CD14-positive monocyte (primary cell): ENCODE results near the gene PAQR5. TPM values are rescaled to one million over a fixed set of nuclear protein-coding genes. Genes with fewer than 3 reads are reported as not detected.
"Not testable (repeated sequence)": the region's sequence is repeated elsewhere in the genome, so short reads cannot be mapped to it uniquely, and the experiment has no call there.

Experiments
- DNase-seq, 3 donors: peaks; one replicate each; pipeline ENCODE4 v3.0.0-alpha.2; 2011 to 2022
- H2AFZ ChIP-seq: 2 replicates; pipeline ENCODE4 v1.6.0; 2012; ENCODE audit warnings: mild to moderate bottlenecking, low read depth, low read length, inconsistent platforms; ENCODE audit not compliant: insufficient read depth, poor library complexity, severe bottlenecking
- H3K27ac ChIP-seq, 2 donors: 1 replicate in 1 of 2; 2 replicates in 1 of 2; pipeline ENCODE4 v1.5.1; 2012 to 2013; ENCODE audit warnings: low read length in 2 of 2, control low read depth in 1 of 2, inconsistent platforms in 1 of 2, low read depth in 1 of 2, mild to moderate bottlenecking in 1 of 2
- H3K27me3 ChIP-seq, 2 donors: one replicate each; pipeline versions ENCODE4 v1.6.0 to v1.6.1; 2011 to 2013; ENCODE audit warnings: low read length in 2 of 2; ENCODE audit not compliant: control insufficient read depth in 2 of 2, insufficient read depth in 2 of 2
- H3K36me3 ChIP-seq, 2 donors: replicated peaks in 1 of 2; 1 replicate in 1 of 2; 2 replicates in 1 of 2; pipeline versions ENCODE4 v1.5.1 to v1.6.1; 2012 to 2013; ENCODE audit warnings: low read length in 2 of 2, control low read depth in 1 of 2, inconsistent platforms in 1 of 2, mild to moderate bottlenecking in 1 of 2; ENCODE audit not compliant: insufficient read depth in 2 of 2, control insufficient read depth in 1 of 2
- H3K4me1 ChIP-seq, 2 donors: 1 replicate in 1 of 2; 2 replicates in 1 of 2; pipeline versions ENCODE4 v1.5.1 to v1.6.1; 2012 to 2013; ENCODE audit warnings: low read length in 2 of 2, control low read depth in 1 of 2, inconsistent platforms in 1 of 2, mild to moderate bottlenecking in 1 of 2, moderate library complexity in 1 of 2; ENCODE audit not compliant: insufficient read depth in 2 of 2, control insufficient read depth in 1 of 2
- H3K4me2 ChIP-seq: replicated peaks from 2 replicates; pipeline ENCODE3; 2012; ENCODE audit warnings: low read length, moderate library complexity, mild to moderate bottlenecking; ENCODE audit not compliant: poor library complexity, severe bottlenecking; ENCODE audit errors: extremely low read depth
- H3K4me3 ChIP-seq, 3 experiments: fragments of 200-600 bp in 1 of 3; sonication (generic) in 1 of 3; replicated peaks in 1 of 3; 1 replicate in 2 of 3; 2 replicates in 1 of 3; pipeline ENCODE4 v1.5.1; 2011 to 2013; ENCODE audit warnings: low read length in 3 of 3, mild to moderate bottlenecking in 3 of 3, control low read depth in 2 of 3, low read depth in 2 of 3, inconsistent platforms in 1 of 3, moderate library complexity in 1 of 3
- H3K79me2 ChIP-seq: 2 replicates; pipeline ENCODE4 v1.6.0; 2012; ENCODE audit warnings: mild to moderate bottlenecking, control low read depth, inconsistent platforms, low read length, moderate library complexity; ENCODE audit not compliant: insufficient read depth
- H3K9ac ChIP-seq: 2 replicates; pipeline ENCODE4 v1.6.0; 2017; ENCODE audit warnings: low read length, mild to moderate bottlenecking; ENCODE audit not compliant: insufficient read depth, poor library complexity, severe bottlenecking
- H3K9me3 ChIP-seq, 2 donors: replicated peaks in 1 of 2; 1 replicate in 1 of 2; 2 replicates in 1 of 2; pipeline versions ENCODE4 v1.5.1 to v1.6.1; 2012 to 2013; ENCODE audit warnings: low read length in 2 of 2, control low read depth in 1 of 2; ENCODE audit not compliant: control insufficient read depth in 1 of 2, insufficient read depth in 1 of 2
- H4K20me1 ChIP-seq: 2 replicates; pipeline ENCODE4 v1.6.0; 2012; ENCODE audit warnings: mild to moderate bottlenecking, low read length, control low read depth, moderate library complexity; ENCODE audit not compliant: insufficient read depth
- H3K27ac Mint-ChIP-seq, 7 donors: one replicate each; pipeline ENCODE4 v1.8.0; 2020; ENCODE audit warnings: mild to moderate bottlenecking in 7 of 7, mixed read lengths in 7 of 7, moderate library complexity in 6 of 7, inconsistent platforms in 2 of 7
- H3K27me3 Mint-ChIP-seq, 3 donors: one replicate each; pipeline ENCODE4 v1.8.0; 2021 to 2022; ENCODE audit warnings: low read depth in 3 of 3, mild to moderate bottlenecking in 3 of 3, mixed read lengths in 3 of 3, moderate library complexity in 3 of 3, inconsistent platforms in 1 of 3
- H3K36me3 Mint-ChIP-seq, 2 donors: one replicate each; pipeline ENCODE4 v1.8.0; 2020; ENCODE audit warnings: mixed read lengths in 2 of 2, inconsistent platforms in 1 of 2, mild to moderate bottlenecking in 1 of 2
- H3K4me1 Mint-ChIP-seq: one replicate; pipeline ENCODE4 v1.8.0; 2020; ENCODE audit warnings: mild to moderate bottlenecking, mixed read lengths
- H3K4me3 Mint-ChIP-seq, 2 donors: one replicate each; pipeline ENCODE4 v1.8.0; 2020; ENCODE audit warnings: mild to moderate bottlenecking in 2 of 2, mixed read lengths in 2 of 2, moderate library complexity in 1 of 2
- H3K9me3 Mint-ChIP-seq, 7 donors: one replicate each; pipeline ENCODE4 v1.8.0; 2020 to 2022; ENCODE audit warnings: mixed read lengths in 7 of 7, mild to moderate bottlenecking in 6 of 7, moderate library complexity in 6 of 7, inconsistent platforms in 2 of 7
- CTCF ChIP-seq: fragments of 200-600 bp; IDR thresholded peaks from one replicate; pipeline ENCODE4 v1.8.0; 2022; ENCODE audit warnings: antibody characterized with exemption, mild to moderate bottlenecking
- WGBS: methylation state at CpG from one replicate; pipeline ENCODE4 v1.1.5; 2013; ENCODE audit warnings: missing lambda C conversion rate; ENCODE audit not compliant: insufficient coverage; 5-methylcytosine and 5-hydroxymethylcytosine counted together
- intact Hi-C, 2 donors: fragments of 100-400 bp; cut with micrococcal nuclease; formaldehyde crosslinking; loops; one replicate each; pipeline versions ENCODE4 v1.15.0 to v1.15.1; 2023
- polyA plus RNA-seq, 3 donors: library from polyadenylated mRNA; depleted of rRNA in 1 of 3; unstranded in 2 of 3; stranded (reverse) in 1 of 3; fragments of 300-500 nt in 2 of 3; fragments of >200 nt in 1 of 3; fragmentation: Illumina TruSeq in 2 of 3; gene quantifications; 1 replicate in 2 of 3; 2 replicates in 1 of 3; pipeline ENCODE4 v1.2.3, GENCODE V29; 2012 to 2021

Gene PAQR5
- polyA plus RNA-seq, 3 donors: not detected

DNA sequence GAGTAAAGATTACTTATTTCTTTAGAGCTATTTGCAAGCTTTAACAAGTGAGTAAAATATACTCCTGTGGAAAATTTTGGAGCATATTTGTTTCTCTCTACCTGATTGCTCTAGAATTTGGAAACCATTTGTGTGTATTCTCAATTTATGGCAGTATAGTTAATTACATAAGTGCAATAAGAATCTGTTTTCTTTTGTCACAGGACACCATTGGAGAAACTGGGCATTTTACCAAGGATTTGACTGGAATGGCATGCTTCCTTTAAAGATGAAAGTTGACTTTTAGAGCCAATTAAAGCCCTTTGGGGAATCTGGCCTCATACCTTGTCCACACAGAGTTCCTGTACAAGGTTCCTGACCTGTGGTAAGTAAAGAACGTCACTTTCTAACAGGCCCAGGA lies 38.4 kb downstream of the PAQR5 start:
- Mint-ChIP-seq H3K36me3 (no peaks in the 10 kb centered on the region), H3K27ac (no peak overlapping the region), H3K4me3 (no peak overlapping the region), H3K4me1 (peaks cover 9% of the 10 kb centered on the region), H3K9me3 (peaks cover 0 to 6% (median 0%) of the 10 kb centered on the region in 7 donors), H3K27me3 (no peaks in the 10 kb centered on the region)
- Histone ChIP-seq H3K4me1 (peaks cover 0 to 5% of the 10 kb centered on the region in 2 donors), H3K27ac (no peak overlapping the region), H3K27me3 (no peaks in the 10 kb centered on the region), H4K20me1 (no peaks in the 10 kb centered on the region), H3K36me3 (no peaks in the 10 kb centered on the region), H3K9ac (no peak overlapping the region), H3K9me3 (no peaks in the 10 kb centered on the region), H3K4me2 (no peak overlapping the region), H3K79me2 (no peaks in the 10 kb centered on the region), H3K4me3 (no peak overlapping the region), H2AFZ (no peak overlapping the region)
- intact Hi-C loops: no loop called here
- no peak for DNase-seq
- TF ChIP-seq CTCF: no peak
- WGBS: 100% methylated on average over 1 of the region's 1 CpG

DNA sequence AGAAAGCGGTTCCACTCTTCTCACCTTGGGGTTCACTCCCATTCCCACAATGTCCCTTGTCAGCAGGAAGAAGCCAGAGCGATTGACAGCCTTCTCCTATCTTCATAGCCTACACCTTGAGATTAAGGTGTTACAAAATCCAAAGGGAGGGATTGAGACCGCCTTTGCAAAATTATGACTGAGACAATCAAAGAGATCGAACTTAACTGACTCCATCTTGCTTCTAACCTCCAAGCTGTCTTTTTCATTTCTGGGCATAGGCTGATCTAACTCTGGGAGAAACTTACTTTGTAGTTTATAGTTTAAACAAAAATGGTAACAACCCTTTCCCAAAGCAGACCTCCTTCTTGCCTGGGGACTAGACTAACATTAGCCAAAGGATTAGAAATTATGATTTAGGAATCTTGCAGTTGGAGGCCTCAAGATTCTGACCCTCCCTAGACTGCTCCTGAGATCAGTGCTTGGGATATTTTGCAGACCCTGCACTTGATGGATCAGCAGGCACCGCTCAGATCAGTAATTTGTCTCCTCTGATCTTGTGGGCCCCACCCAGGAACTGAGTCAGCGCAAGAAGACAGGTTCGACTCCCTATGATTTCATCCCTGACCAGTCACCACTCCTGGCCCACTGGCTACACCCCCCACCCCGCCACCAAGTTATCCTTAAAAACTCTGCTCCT lies 40.0 kb downstream of the PAQR5 start:
- WGBS: 83% methylated on average over 1 of the region's 8 CpGs

DNA sequence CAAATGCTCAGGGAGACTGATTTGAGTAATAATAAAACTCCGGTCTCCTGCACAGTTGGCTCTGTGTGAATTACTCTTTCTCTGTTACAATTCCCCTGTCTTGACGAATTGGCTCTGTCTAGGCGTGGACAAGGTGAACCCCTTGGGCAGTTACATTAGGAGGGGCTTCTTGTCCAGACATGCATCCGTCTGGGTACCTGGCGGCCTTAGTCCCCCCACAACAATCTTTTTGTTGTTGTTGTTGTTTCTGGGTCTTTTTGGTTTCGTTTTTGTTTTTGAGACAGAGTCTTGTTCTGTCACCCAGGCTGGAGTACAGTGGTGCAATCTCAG lies 40.5 kb downstream of the PAQR5 start:
- H3K4me1 ChIP-seq, H3K36me3 ChIP-seq, H3K4me2 ChIP-seq, H3K27me3 Mint-ChIP-seq, H3K79me2 ChIP-seq, H3K9me3 ChIP-seq, H3K9me3 Mint-ChIP-seq, H4K20me1 ChIP-seq, H3K9ac ChIP-seq, H3K4me3 ChIP-seq, intact Hi-C loops, DNase-seq, H3K27ac ChIP-seq, H3K27ac Mint-ChIP-seq, H3K4me1 Mint-ChIP-seq, H3K4me3 Mint-ChIP-seq, H3K36me3 Mint-ChIP-seq, H3K27me3 ChIP-seq, H2AFZ ChIP-seq: not testable (repeated sequence)
- 100% methylated on average over 3 of the region's 6 CpGs for WGBS

More for the DNA sequence above, 40.0 kb downstream of the PAQR5 start:
- Mint-ChIP-seq H3K27me3 (no peaks in the 10 kb centered on the region), H3K36me3 (no peaks in the 10 kb centered on the region), H3K9me3 (peaks cover 0 to 6% (median 0%) of the 10 kb centered on the region in 7 donors), H3K27ac (no peak overlapping the region), H3K4me1 (peaks cover 9% of the 10 kb centered on the region), H3K4me3 (no peak overlapping the region)
- Histone ChIP-seq H3K4me1 (peaks cover 0 to 5% of the 10 kb centered on the region in 2 donors), H3K4me3 (no peak overlapping the region), H3K36me3 (no peaks in the 10 kb centered on the region), H3K9ac (no peak overlapping the region), H2AFZ (no peak overlapping the region), H3K27me3 (no peaks in the 10 kb centered on the region), H3K9me3 (no peaks in the 10 kb centered on the region), H3K4me2 (no peak overlapping the region), H3K79me2 (no peaks in the 10 kb centered on the region), H3K27ac (no peak overlapping the region), H4K20me1 (no peaks in the 10 kb centered on the region)
- no peak for DNase-seq
- TF ChIP-seq CTCF: no peak
- intact Hi-C loops: no loop called here
